A549 (cell line): ENCODE measurements around the gene PDGFC.

Experiments used
- CHD4 ChIP-seq: fragments of 200-600 bp; sonication (generic); IDR thresholded peaks from 2 replicates; pipeline ENCODE4 v1.6.1; 2016; ENCODE audit warnings: antibody characterized with exemption, mild to moderate bottlenecking, borderline replicate concordance
- EP300 ChIP-seq, 2 experiments: fragments of >200 bp; sonication (Bioruptor Twin); formaldehyde crosslinking; IDR thresholded peaks; 2 replicates in 1 of 2; 3 replicates in 1 of 2; pipeline ENCODE4 v1.6.1; 2016 to 2017
- JUN ChIP-seq, 2 experiments: fragments of >200 bp; sonication (Bioruptor Twin); formaldehyde crosslinking; IDR thresholded peaks; 2 replicates in 1 of 2; 3 replicates in 1 of 2; pipeline ENCODE4 v1.6.1; 2016 to 2017
- NPAS2 ChIP-seq: fragments of 250-450 bp; sonication (Bioruptor Pico); IDR thresholded peaks from 2 replicates; pipeline ENCODE4 v1.8.0; 2022; ENCODE audit warnings: mild to moderate bottlenecking, moderate library complexity, borderline replicate concordance
- POLR2A ChIP-seq: IDR thresholded peaks from 2 replicates; pipeline ENCODE4 v1.6.1; 2012; ENCODE audit warnings: mild to moderate bottlenecking, low read length
- RCOR1 ChIP-seq: fragments of 150-350 bp; IDR thresholded peaks from 2 replicates; pipeline ENCODE4 v1.6.1; 2014; ENCODE audit warnings: antibody characterized with exemption, low read length, low read depth
- TF ChIP-seq, protein P1 (sequence below): fragments of >200 bp; sonication (Bioruptor Twin); formaldehyde crosslinking; IDR thresholded peaks from 3 replicates; pipeline ENCODE4 v1.5.1; 2016
- TF ChIP-seq, protein P2 (sequence below): fragments of 200-600 bp; sonication (generic); IDR thresholded peaks from 2 replicates; pipeline ENCODE4 v1.6.1; 2016; ENCODE audit warnings: antibody characterized with exemption, mild to moderate bottlenecking, moderate library complexity
- TF ChIP-seq, protein P3 (sequence below): IDR thresholded peaks from 2 replicates; pipeline ENCODE4 v1.6.1; 2012

DNA sequence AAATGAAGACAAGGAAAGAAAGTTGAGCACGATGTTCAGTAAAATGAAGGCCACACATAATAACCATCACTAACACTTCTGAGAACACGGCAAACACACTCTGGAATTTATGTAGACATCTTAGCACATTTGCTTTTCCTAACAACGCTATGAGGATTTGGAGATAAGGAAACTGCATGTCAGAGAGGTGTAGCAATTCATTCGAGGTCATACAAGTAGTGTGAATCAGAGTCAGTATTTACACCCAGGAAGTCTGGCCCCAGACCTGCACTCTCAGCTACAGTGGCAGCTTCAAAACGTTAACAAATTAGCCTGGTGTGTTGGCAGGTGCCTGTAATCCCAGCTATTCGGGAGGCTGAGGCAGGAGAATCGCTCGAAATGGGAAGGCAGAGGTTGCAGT, 253.4 kb downstream of the PDGFC start:
- TF ChIP-seq, protein P1, sequence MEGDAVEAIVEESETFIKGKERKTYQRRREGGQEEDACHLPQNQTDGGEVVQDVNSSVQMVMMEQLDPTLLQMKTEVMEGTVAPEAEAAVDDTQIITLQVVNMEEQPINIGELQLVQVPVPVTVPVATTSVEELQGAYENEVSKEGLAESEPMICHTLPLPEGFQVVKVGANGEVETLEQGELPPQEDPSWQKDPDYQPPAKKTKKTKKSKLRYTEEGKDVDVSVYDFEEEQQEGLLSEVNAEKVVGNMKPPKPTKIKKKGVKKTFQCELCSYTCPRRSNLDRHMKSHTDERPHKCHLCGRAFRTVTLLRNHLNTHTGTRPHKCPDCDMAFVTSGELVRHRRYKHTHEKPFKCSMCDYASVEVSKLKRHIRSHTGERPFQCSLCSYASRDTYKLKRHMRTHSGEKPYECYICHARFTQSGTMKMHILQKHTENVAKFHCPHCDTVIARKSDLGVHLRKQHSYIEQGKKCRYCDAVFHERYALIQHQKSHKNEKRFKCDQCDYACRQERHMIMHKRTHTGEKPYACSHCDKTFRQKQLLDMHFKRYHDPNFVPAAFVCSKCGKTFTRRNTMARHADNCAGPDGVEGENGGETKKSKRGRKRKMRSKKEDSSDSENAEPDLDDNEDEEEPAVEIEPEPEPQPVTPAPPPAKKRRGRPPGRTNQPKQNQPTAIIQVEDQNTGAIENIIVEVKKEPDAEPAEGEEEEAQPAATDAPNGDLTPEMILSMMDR, result no peak
- TF ChIP-seq, protein P2, sequence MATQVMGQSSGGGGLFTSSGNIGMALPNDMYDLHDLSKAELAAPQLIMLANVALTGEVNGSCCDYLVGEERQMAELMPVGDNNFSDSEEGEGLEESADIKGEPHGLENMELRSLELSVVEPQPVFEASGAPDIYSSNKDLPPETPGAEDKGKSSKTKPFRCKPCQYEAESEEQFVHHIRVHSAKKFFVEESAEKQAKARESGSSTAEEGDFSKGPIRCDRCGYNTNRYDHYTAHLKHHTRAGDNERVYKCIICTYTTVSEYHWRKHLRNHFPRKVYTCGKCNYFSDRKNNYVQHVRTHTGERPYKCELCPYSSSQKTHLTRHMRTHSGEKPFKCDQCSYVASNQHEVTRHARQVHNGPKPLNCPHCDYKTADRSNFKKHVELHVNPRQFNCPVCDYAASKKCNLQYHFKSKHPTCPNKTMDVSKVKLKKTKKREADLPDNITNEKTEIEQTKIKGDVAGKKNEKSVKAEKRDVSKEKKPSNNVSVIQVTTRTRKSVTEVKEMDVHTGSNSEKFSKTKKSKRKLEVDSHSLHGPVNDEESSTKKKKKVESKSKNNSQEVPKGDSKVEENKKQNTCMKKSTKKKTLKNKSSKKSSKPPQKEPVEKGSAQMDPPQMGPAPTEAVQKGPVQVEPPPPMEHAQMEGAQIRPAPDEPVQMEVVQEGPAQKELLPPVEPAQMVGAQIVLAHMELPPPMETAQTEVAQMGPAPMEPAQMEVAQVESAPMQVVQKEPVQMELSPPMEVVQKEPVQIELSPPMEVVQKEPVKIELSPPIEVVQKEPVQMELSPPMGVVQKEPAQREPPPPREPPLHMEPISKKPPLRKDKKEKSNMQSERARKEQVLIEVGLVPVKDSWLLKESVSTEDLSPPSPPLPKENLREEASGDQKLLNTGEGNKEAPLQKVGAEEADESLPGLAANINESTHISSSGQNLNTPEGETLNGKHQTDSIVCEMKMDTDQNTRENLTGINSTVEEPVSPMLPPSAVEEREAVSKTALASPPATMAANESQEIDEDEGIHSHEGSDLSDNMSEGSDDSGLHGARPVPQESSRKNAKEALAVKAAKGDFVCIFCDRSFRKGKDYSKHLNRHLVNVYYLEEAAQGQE, result no peak
- no peak for TF ChIP-seq POLR2A
- TF ChIP-seq NPAS2, result no peak
- TF ChIP-seq, protein P3, sequence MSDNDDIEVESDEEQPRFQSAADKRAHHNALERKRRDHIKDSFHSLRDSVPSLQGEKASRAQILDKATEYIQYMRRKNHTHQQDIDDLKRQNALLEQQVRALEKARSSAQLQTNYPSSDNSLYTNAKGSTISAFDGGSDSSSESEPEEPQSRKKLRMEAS, result no peak
- no peak for TF ChIP-seq RCOR1
- no peak for TF ChIP-seq CHD4
- no peak for TF ChIP-seq JUN (IDR thresholded peaks at IDR 0.05)
- no peak for TF ChIP-seq EP300 (IDR thresholded peaks at IDR 0.05)
